22Rv1 (cell line): ENCODE data around the gene MOV10L1.

Experiments
- CTCF ChIP-seq: fragments of 450-650 bp; IDR thresholded peaks from 2 replicates; pipeline ENCODE4 v1.5.1; 2017; ENCODE audit warnings: mild to moderate bottlenecking
- ZFX ChIP-seq: fragments of 450-650 bp; IDR thresholded peaks from 2 replicates; pipeline ENCODE4 v1.6.1; 2017; ENCODE audit warnings: antibody characterized with exemption, borderline replicate concordance

- TF ChIP-seq CTCF = no peak
- no peak for TF ChIP-seq ZFX
Measured at GRCh38 chr22:50061824-50062355, 27.9 kb upstream of the MOV10L1 start.
